Left ventricle myocardium inferior (tissue), 1 donor: ENCODE results near the gene GCHFR. TPM values are rescaled to one million over a fixed set of nuclear protein-coding genes. Genes with fewer than 3 reads are reported as not detected.

Source experiments
- DNase-seq: peaks from one replicate; pipeline ENCODE4 v3.0.0-alpha.2; 2020
- H3K27ac ChIP-seq: fragments of 200-600 bp; replicated peaks from 2 replicates; pipeline ENCODE4 v1.8.0; 2021
- H3K27me3 ChIP-seq: fragments of 200-600 bp; 2 replicates; pipeline ENCODE4 v1.8.0; 2021; ENCODE audit warnings: low read depth
- H3K36me3 ChIP-seq: fragments of 200-600 bp; 2 replicates; pipeline ENCODE4 v1.8.0; 2021
- H3K4me1 ChIP-seq: fragments of 200-600 bp; 2 replicates; pipeline ENCODE4 v1.8.0; 2021
- H3K4me3 ChIP-seq: fragments of 200-600 bp; 2 replicates; pipeline ENCODE4 v1.8.0; 2021; ENCODE audit warnings: mild to moderate bottlenecking, moderate library complexity
- H3K9me3 ChIP-seq: fragments of 200-600 bp; replicated peaks from 2 replicates; pipeline ENCODE4 v1.8.0; 2021
- CTCF ChIP-seq: fragments of 200-600 bp; IDR thresholded peaks from 2 replicates; pipeline ENCODE4 v1.8.0; 2021; ENCODE audit warnings: antibody characterized with exemption, mild to moderate bottlenecking, borderline replicate concordance
- intact Hi-C: fragments of 100-400 bp; cut with micrococcal nuclease; formaldehyde crosslinking; loops from one replicate; pipeline ENCODE4 v1.11.0; 2022
- total RNA-seq: library from RNA; stranded (reverse); fragmentation: NEBNext Ultra II Directional; extraction: Animal tissue kit (Norgen Biotek cat#: 25700); gene quantifications from one replicate; pipeline ENCODE4 v1.2.1, GENCODE V29; 2021
- donor health status: DM: no; HTN: yes; CAD: no; lungs with severe emphysema.

The GCHFR gene
- total RNA-seq, 1 donor from 2014 or later, result 7.1 TPM

DNA sequence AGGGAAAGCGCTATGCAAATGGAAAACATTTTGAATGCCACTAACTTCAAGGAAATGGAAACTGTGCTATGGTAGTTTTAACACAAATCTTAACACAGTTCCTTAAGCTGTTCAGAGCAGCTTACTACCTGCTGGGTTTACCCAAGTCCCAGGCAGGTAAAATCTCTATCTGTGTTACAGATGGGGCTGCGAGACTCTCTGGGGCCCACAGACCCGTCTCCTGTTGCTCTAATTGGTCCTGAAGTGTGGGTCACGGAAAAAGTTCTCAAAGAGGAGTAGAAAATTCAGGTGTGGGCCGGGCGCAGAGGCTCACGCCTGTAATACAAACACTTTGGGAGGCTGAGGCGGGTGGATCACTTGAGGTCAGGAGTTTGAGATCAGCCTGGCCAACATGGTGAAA lies 26.1 kb downstream of the GCHFR start:
- Histone ChIP-seq H3K4me3 (no peak overlapping the region), H3K9me3 (no peaks in the 10 kb centered on the region), H3K4me1 (peaks cover 37% of the 10 kb centered on the region), H3K27me3 (no peaks in the 10 kb centered on the region), H3K27ac (no peak overlapping the region), H3K36me3 (peaks cover 24% of the 10 kb centered on the region)
- no peak for DNase-seq
- TF ChIP-seq CTCF, result no peak
- intact Hi-C loops, result loop anchor here (10.0 kb wide), 1 partner anchor 115 kb away; no protein-coding TSS in a partner anchor

- intact Hi-C loops, result no loop called here
- DNase-seq, result no peak
- Histone ChIP-seq H3K4me1 (peaks cover 45% of the 10 kb centered on the region), H3K36me3 (peaks cover 24% of the 10 kb centered on the region), H3K4me3 (no peak overlapping the region), H3K9me3 (no peaks in the 10 kb centered on the region), H3K27ac (no peak overlapping the region), H3K27me3 (no peaks in the 10 kb centered on the region)
- no peak for TF ChIP-seq CTCF
Observed at GRCh38 chr15:40790718-40791117, 26.9 kb downstream of the GCHFR start.

GRCh38 chr15:40792394-40792793 lies 28.5 kb downstream of the GCHFR start:
- no peak for DNase-seq
- H3K27me3 ChIP-seq, result no peaks in the 10 kb centered on the region
- no peak for TF ChIP-seq CTCF
- peaks cover 24% of the 10 kb centered on the region for H3K36me3 ChIP-seq
- intact Hi-C loops, result no loop called here
- no peaks in the 10 kb centered on the region for H3K9me3 ChIP-seq
- peaks cover 49% of the 10 kb centered on the region for H3K4me1 ChIP-seq
- H3K4me3 ChIP-seq, result no peak overlapping the region
- H3K27ac ChIP-seq, result no peak overlapping the region

DNA sequence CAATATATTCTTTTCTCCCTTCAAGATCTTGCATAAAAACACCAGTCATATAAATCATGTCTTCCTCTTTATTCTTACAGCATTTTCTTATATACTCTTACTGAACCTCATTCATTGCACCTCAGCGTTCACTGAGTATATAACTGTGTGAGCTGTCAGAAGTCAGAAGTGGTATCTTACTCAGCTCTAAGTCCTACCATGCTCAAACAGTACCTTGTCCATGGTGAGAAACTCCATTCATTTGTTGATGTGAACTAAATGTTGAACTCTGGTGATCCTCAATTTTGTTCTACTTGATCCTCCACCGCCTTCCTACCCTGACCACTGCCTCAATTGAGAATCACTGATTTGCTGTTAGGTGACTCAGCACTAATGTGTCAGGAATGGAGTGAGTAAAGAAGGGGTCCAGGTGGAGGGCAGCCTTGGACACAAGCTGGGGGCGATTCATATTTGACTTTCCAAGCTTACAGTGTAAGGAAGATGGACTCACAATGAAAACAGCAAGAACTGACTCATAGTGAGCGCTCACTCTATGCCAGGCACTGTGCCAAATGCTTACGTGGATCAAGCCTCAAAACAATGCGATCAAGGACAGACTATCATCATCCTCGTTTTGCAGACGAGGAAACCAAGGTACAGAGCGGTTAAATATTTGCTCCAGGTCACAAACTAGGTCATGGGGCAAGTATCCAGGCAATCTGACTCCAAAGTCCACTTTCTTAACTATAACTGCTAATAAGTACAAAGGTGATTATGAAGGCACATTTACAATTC lies 29.5 kb downstream of the GCHFR start:
- TF ChIP-seq CTCF, result no peak
- Histone ChIP-seq H3K36me3 (peaks cover 24% of the 10 kb centered on the region), H3K27ac (no peak overlapping the region), H3K9me3 (no peaks in the 10 kb centered on the region), H3K27me3 (no peaks in the 10 kb centered on the region), H3K4me3 (no peak overlapping the region), H3K4me1 (peaks cover 42% of the 10 kb centered on the region)
- no peak for DNase-seq
- intact Hi-C loops, result no loop called here

GRCh38 chr15:40796041-40796440 lies 32.2 kb downstream of the GCHFR start:
- Histone ChIP-seq H3K4me3 (no peak overlapping the region), H3K27ac (peak overlapping the region; percentile 24), H3K4me1 (peaks cover 35% of the 10 kb centered on the region), H3K36me3 (peaks cover 15% of the 10 kb centered on the region), H3K27me3 (no peaks in the 10 kb centered on the region), H3K9me3 (no peaks in the 10 kb centered on the region)
- TF ChIP-seq CTCF, result no peak
- no peak for DNase-seq
- intact Hi-C loops, result no loop called here
